GM19351 (cell line): Measurements from ENCODE around the gene ENG.

Source experiments
- ATAC-seq: cut with Tn5 transposase; IDR thresholded peaks from one replicate; pipeline ENCODE4 v1.9.1; 2021; ENCODE audit warnings: mild to moderate bottlenecking, moderate library complexity; ENCODE audit not compliant: unreplicated experiment

Gene ENG

GRCh38 chr9:127866535-127866934 lies 12.1 kb upstream of the ENG start:
- no peak for ATAC-seq

- ATAC-seq = no peak
These were observed 11.4 kb upstream of the ENG start for GRCh38 chr9:127865645-127866464.

- ATAC-seq = no peak
These were observed 8.7 kb upstream of the ENG start for GRCh38 chr9:127863191-127863621.

GRCh38 chr9:127862075-127863011 lies 7.9 kb upstream of the ENG start:
- ATAC-seq = no peak

- no peak for ATAC-seq
These were observed 6.3 kb upstream of the ENG start for GRCh38 chr9:127860779-127861178.

GRCh38 chr9:127860260-127860659 lies 5.8 kb upstream of the ENG start:
- no peak for ATAC-seq

- no peak for ATAC-seq
These were observed 3.6 kb upstream of the ENG start for GRCh38 chr9:127858041-127858512.

GRCh38 chr9:127857278-127857677 lies 2.8 kb upstream of the ENG start:
- ATAC-seq = no peak

- no peak for ATAC-seq
These were observed 2.3 kb upstream of the ENG start for GRCh38 chr9:127856729-127857116.

- ATAC-seq = no peak
These were observed 1.8 kb upstream of the ENG start for GRCh38 chr9:127856094-127856728.

GRCh38 chr9:127855522-127855921 lies 1.1 kb upstream of the ENG start:
- ATAC-seq = no peak

- no peak for ATAC-seq
These were observed 502 bp upstream of the ENG start for GRCh38 chr9:127854960-127855359.

GRCh38 chr9:127853312-127854183 lies 910 bp downstream of the ENG start:
- ATAC-seq = no peak

GRCh38 chr9:127852829-127853228 lies 1.6 kb downstream of the ENG start:
- no peak for ATAC-seq

- ATAC-seq = no peak
These were observed 4.1 kb downstream of the ENG start for GRCh38 chr9:127850286-127850830.

GRCh38 chr9:127848756-127849504 lies 5.5 kb downstream of the ENG start:
- ATAC-seq = no peak

GRCh38 chr9:127847833-127848755 lies 6.4 kb downstream of the ENG start:
- no peak for ATAC-seq

- ATAC-seq = no peak
These were observed 7.3 kb downstream of the ENG start for GRCh38 chr9:127847178-127847510.
